A549 (cell line): ENCODE measurements around the gene ARTN. TPM values are rescaled to one million over a fixed set of nuclear protein-coding genes. Genes with fewer than 3 reads are reported as not detected.
A peak's percentile ranks its signal among the peaks of the same experiment; 100 is the strongest.

Source experiments
- ATAC-seq, 2 experiments: fragments of 200-7000 bp in 1 of 2; fragments of >200 bp in 1 of 2; cut with Nextera tagmentation in 1 of 2; cut with Tn5 transposase in 1 of 2; 3 replicates each; pipeline versions ENCODE4 v1.8.0 to v1.9.1; 2018 to 2020; ENCODE audit warnings: mild to moderate bottlenecking in 1 of 2, moderate library complexity in 1 of 2
- CTCF ChIA-PET: fragments of 300-600 bp; sonication (Branson Sonifier 250); formaldehyde crosslinking; extraction: SDS; loops from one replicate; lab custom pipeline; 2021; ENCODE audit warnings: antibody characterized with exemption, inconsistent platforms; lab: Yijun Ruan, JAX
- POLR2A ChIA-PET: fragments of 350-600 bp; formaldehyde crosslinking; extraction: SDS; loops from one replicate; lab custom pipeline; 2021; ENCODE audit warnings: antibody characterized with exemption, inconsistent platforms; lab: Yijun Ruan, JAX
- DNase-seq, 2 experiments: peaks; one replicate each; pipeline versions ENCODE4 v3.0.0 to v3.0.0-alpha.2; 2011 to 2016; ENCODE audit warnings: low read depth in 1 of 2, low spot score in 1 of 2
- FAIRE-seq: peaks from 2 replicates; lab custom pipeline; 2011; peaks lifted over from hg19 to GRCh38; lab: Jason Lieb, UNC
- H3K27ac ChIP-seq, 2 experiments: fragments of >200 bp; sonication (Bioruptor Twin); formaldehyde crosslinking; 3 replicates each; pipeline ENCODE4 v1.5.1; 2016 to 2017
- H3K4me1 ChIP-seq: fragments of >200 bp; sonication (Bioruptor Twin); formaldehyde crosslinking; 3 replicates; pipeline ENCODE4 v1.6.1; 2016
- H3K4me2 ChIP-seq: fragments of >200 bp; sonication (Bioruptor Twin); formaldehyde crosslinking; 3 replicates; pipeline ENCODE4 v1.6.1; 2016
- H3K4me3 ChIP-seq: fragments of >200 bp; sonication (Bioruptor Twin); formaldehyde crosslinking; 3 replicates; pipeline ENCODE4 v1.5.1; 2016
- H3K9me3 ChIP-seq: fragments of >200 bp; sonication (Bioruptor Twin); formaldehyde crosslinking; 3 replicates; pipeline ENCODE4 v1.6.1; 2016
- ATOH8 ChIP-seq: fragments of 250-450 bp; sonication (Bioruptor Pico); IDR thresholded peaks from 2 replicates; pipeline ENCODE4 v1.5.0; 2020; ENCODE audit warnings: low read depth, mild to moderate bottlenecking, moderate library complexity
- BCL3 ChIP-seq: fragments of >200 bp; sonication (Bioruptor Twin); formaldehyde crosslinking; IDR thresholded peaks from 3 replicates; pipeline ENCODE4 v1.6.1; 2016
- BHLHE40 ChIP-seq: IDR thresholded peaks from 2 replicates; pipeline ENCODE4 v1.6.1; 2012; ENCODE audit warnings: low read depth, low read length, inconsistent platforms
- CEBPB ChIP-seq, 2 experiments: fragments of >200 bp in 1 of 2; sonication (Bioruptor Twin) in 1 of 2; formaldehyde crosslinking in 1 of 2; IDR thresholded peaks; 2 replicates each; pipeline ENCODE4 v1.6.1; 2012 to 2016
- FOXS1 ChIP-seq: fragments of 250-450 bp; sonication (Bioruptor Pico); IDR thresholded peaks from 2 replicates; pipeline ENCODE4 v1.5.0; 2020; ENCODE audit warnings: mild to moderate bottlenecking, moderate library complexity
- GATA3 ChIP-seq: IDR thresholded peaks from 2 replicates; pipeline ENCODE4 v1.6.1; 2012; ENCODE audit warnings: borderline replicate concordance
- HEYL ChIP-seq: fragments of 250-450 bp; sonication (Bioruptor Pico); IDR thresholded peaks from 2 replicates; pipeline ENCODE4 v1.8.0; 2021; ENCODE audit warnings: mild to moderate bottlenecking, moderate library complexity
- HOXB13 ChIP-seq: fragments of 250-450 bp; sonication (Bioruptor Pico); IDR thresholded peaks from 2 replicates; pipeline ENCODE4 v1.5.0; 2020; ENCODE audit warnings: low read depth, mild to moderate bottlenecking, moderate library complexity
- KDM1A ChIP-seq: fragments of 200-600 bp; sonication (generic); IDR thresholded peaks from 2 replicates; pipeline ENCODE4 v1.6.1; 2016; ENCODE audit warnings: low read depth, mild to moderate bottlenecking
- KDM5A ChIP-seq: fragments of 200-600 bp; sonication (generic); IDR thresholded peaks from 2 replicates; pipeline ENCODE4 v1.6.1; 2016; ENCODE audit warnings: antibody characterized with exemption, mild to moderate bottlenecking
- MAZ ChIP-seq: fragments of 150-350 bp; IDR thresholded peaks from 2 replicates; pipeline ENCODE4 v1.6.1; 2014; ENCODE audit warnings: antibody characterized with exemption, low read depth, low read length, borderline replicate concordance
- MYC ChIP-seq: IDR thresholded peaks from 2 replicates; pipeline ENCODE4 v1.6.1; 2012; ENCODE audit warnings: mild to moderate bottlenecking, inconsistent platforms, low read length, improper control_type of control experiment, borderline replicate concordance
- NPAS2 ChIP-seq: fragments of 250-450 bp; sonication (Bioruptor Pico); IDR thresholded peaks from 2 replicates; pipeline ENCODE4 v1.8.0; 2022; ENCODE audit warnings: mild to moderate bottlenecking, moderate library complexity, borderline replicate concordance
- NR3C1 ChIP-seq: fragments of >200 bp; sonication (Bioruptor Twin); formaldehyde crosslinking; IDR thresholded peaks from 3 replicates; pipeline ENCODE4 v1.6.1; 2017
- PHF8 ChIP-seq: fragments of 200-600 bp; sonication (generic); IDR thresholded peaks from 2 replicates; pipeline ENCODE4 v1.6.1; 2016; ENCODE audit warnings: low read depth, mild to moderate bottlenecking, antibody characterized with exemption, moderate library complexity, borderline replicate concordance
- RCOR1 ChIP-seq: fragments of 150-350 bp; IDR thresholded peaks from 2 replicates; pipeline ENCODE4 v1.6.1; 2014; ENCODE audit warnings: antibody characterized with exemption, low read length, low read depth
- TP53 ChIP-seq: fragments of 250-450 bp; sonication (Bioruptor Pico); IDR thresholded peaks from 2 replicates; pipeline ENCODE4 v1.5.0; 2021; ENCODE audit warnings: mild to moderate bottlenecking, moderate library complexity
- ZFP36 ChIP-seq: fragments of 450-650 bp; IDR thresholded peaks from 2 replicates; pipeline ENCODE4 v1.6.1; 2014; ENCODE audit warnings: borderline replicate concordance; ENCODE audit not compliant: partially characterized antibody
- ZSCAN20 ChIP-seq: fragments of 250-450 bp; sonication (Bioruptor Pico); IDR thresholded peaks from 2 replicates; pipeline ENCODE4 v1.8.0; 2022; ENCODE audit warnings: mild to moderate bottlenecking, moderate library complexity
- WGBS: methylation state at CpG from one replicate; pipeline ENCODE4 v1.1.6; 2017; ENCODE audit errors: missing lambda C conversion rate; 5-methylcytosine and 5-hydroxymethylcytosine counted together
- polyA plus RNA-seq, 4 experiments: library from polyadenylated mRNA; depleted of rRNA in 3 of 4; stranded (reverse); fragments of >200 nt; fragmentation: RNase III in 1 of 4; extraction: RNeasy Plus Mini Kit Qiagen cat#74134 plus additional on column Dnase treatment in 1 of 4; gene quantifications; 2 replicates in 3 of 4; 3 replicates in 1 of 4; pipeline ENCODE4 v1.2.3, GENCODE V29; 2011 to 2017
- TF ChIP-seq, protein P1 (sequence below): fragments of 200-600 bp; sonication (generic); IDR thresholded peaks from 2 replicates; pipeline ENCODE4 v1.6.1; 2016; ENCODE audit warnings: antibody characterized with exemption, mild to moderate bottlenecking, moderate library complexity

ARTN gene
- polyA plus RNA-seq, 2 of the 4 experiments (the other 2 are of a cell fraction), result 0.21 to 0.53 TPM

DNA sequence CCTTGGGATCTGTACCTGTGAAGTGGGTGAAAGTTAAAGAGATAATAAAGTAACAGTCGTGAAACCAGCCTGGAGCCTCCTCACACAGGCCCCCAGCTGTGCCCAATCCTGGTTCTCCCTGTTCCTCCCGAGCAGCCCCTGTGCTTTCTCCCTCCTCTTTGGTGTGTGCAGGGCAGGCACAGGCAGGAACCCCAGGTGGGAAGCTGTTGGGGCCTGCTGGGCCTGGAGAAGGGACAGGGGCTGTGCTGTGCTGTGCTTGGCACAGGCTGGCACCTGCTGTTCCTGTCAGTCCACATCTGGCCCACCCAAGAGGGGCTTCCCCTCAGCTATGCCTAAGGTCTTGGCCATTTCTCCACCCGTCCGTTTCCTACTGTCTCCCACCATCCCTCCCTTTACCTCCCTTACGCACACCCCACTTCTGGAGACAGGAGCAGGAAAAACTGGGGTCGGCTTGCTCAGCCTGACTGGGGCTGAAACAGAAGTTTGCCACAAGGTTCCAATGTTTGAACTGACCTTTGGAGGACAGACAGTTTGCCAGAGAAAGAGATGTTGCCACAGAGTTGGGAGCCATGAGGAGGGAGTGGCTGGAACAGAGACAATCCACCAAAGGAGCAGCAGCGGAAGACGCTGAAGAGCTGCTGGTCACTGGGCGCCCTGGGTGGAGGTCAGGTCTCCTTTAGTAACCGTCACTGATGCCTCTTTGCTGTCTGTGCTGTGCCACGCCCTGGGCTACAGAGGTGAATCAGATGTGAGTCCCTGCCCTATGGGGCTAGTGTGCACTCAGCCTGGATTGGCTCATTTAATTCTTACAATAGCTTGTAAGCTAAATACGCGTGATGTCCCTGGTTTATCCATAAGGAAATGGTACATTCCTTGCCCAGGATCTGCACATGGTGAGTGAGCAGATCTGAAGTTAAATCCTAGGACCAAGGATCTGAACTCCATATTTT is 18.8 kb upstream of the ARTN start:
- WGBS, result 84% methylated on average over 13 of the region's 13 CpGs
- Histone ChIP-seq H3K4me3 (no peak overlapping the region), H3K4me1 (peaks cover 6% of the 10 kb centered on the region; the same call in 1 of the 3 replicates), H3K9me3 (no peaks in the 10 kb centered on the region), H3K27ac (peak overlapping the region in 1 of 2 experiments; percentile 50; a peak in 2 of 6 replicates), H3K4me2 (no peak overlapping the region)
- DNase-seq, result no peak
- no peak for FAIRE-seq
- CTCF ChIA-PET, result interaction anchor here (1.2 to 4.5 kb wide), 3 partner anchors 20 to 151 kb away, joined by 5 to 27 read pairs (median 6); partner anchors contain the start of gene ARTN
- TF ChIP-seq, protein P1, sequence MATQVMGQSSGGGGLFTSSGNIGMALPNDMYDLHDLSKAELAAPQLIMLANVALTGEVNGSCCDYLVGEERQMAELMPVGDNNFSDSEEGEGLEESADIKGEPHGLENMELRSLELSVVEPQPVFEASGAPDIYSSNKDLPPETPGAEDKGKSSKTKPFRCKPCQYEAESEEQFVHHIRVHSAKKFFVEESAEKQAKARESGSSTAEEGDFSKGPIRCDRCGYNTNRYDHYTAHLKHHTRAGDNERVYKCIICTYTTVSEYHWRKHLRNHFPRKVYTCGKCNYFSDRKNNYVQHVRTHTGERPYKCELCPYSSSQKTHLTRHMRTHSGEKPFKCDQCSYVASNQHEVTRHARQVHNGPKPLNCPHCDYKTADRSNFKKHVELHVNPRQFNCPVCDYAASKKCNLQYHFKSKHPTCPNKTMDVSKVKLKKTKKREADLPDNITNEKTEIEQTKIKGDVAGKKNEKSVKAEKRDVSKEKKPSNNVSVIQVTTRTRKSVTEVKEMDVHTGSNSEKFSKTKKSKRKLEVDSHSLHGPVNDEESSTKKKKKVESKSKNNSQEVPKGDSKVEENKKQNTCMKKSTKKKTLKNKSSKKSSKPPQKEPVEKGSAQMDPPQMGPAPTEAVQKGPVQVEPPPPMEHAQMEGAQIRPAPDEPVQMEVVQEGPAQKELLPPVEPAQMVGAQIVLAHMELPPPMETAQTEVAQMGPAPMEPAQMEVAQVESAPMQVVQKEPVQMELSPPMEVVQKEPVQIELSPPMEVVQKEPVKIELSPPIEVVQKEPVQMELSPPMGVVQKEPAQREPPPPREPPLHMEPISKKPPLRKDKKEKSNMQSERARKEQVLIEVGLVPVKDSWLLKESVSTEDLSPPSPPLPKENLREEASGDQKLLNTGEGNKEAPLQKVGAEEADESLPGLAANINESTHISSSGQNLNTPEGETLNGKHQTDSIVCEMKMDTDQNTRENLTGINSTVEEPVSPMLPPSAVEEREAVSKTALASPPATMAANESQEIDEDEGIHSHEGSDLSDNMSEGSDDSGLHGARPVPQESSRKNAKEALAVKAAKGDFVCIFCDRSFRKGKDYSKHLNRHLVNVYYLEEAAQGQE, result no peak
- no peak for TF ChIP-seq BHLHE40
- TF ChIP-seq BCL3, result no peak
- TF ChIP-seq KDM5A, result no peak
- TF ChIP-seq KDM1A, result no peak
- no peak for TF ChIP-seq GATA3
- no peak for TF ChIP-seq NR3C1
- TF ChIP-seq NPAS2 (CRISPR knock-in tag), result no peak
- no peak; a peak in 1 of 6 replicates for ATAC-seq
- POLR2A ChIA-PET, result no interaction called here

- H3K4me3 ChIP-seq, result no peak overlapping the region
- no peaks in the 10 kb centered on the region for H3K9me3 ChIP-seq
- 91% methylated on average over 7 of the region's 7 CpGs for WGBS
- TF ChIP-seq PHF8 (no peak), RCOR1 (no peak), MAZ (no peak), KDM5A (no peak), CEBPB (IDR thresholded peaks at IDR 0.05) (no peak), MYC (no peak), FOXS1 (CRISPR knock-in tag) (no peak), ATOH8 (no peak), HOXB13 (CRISPR knock-in tag) (no peak), TP53 (CRISPR knock-in tag) (no peak), HEYL (CRISPR knock-in tag) (no peak), ZFP36 (no peak), ZSCAN20 (no peak)
- TF ChIP-seq, protein P1, result no peak
- H3K4me1 ChIP-seq, result peaks cover 18% of the 10 kb centered on the region
- no peak overlapping the region for H3K27ac ChIP-seq
- CTCF ChIA-PET, result interaction anchor here (0.7 to 2.1 kb wide), 2 partner anchors 15 to 156 kb away, joined by 3 to 10 read pairs; partner anchors contain the start of gene ARTN
- H3K4me2 ChIP-seq, result no peak overlapping the region
- ATAC-seq, result no peak; a peak in 1 of 6 replicates
- POLR2A ChIA-PET, result no interaction called here
- no peak for DNase-seq
- FAIRE-seq, result no peak
These were observed 13.7 kb upstream of the ARTN start for GRCh38 chr1:43919906-43920305.
